ENCODE results near the gene SIL1.

- TF ChIP-seq POLR2A (IDR thresholded peaks at IDR 0.05; ENCODE audit: low read depth, low read length): no peak
- no peak for TF ChIP-seq POLR2AphosphoS5 (IDR thresholded peaks at IDR 0.05; ENCODE audit: low read depth, low read length)
- TF ChIP-seq TAF1 (IDR thresholded peaks at IDR 0.05; ENCODE audit: borderline replicate concordance, low read depth, low read length): no peak
Measured at GRCh38 chr5:139061274-139061673, 136.9 kb downstream of the SIL1 start.
